ENCODE measurements around the gene GFPT2. TPM values are rescaled to one million over a fixed set of nuclear protein-coding genes. Genes with fewer than 3 reads are reported as not detected.

Gene GFPT2
- total RNA-seq, 1 donor from 2014 or later, result 10.1 TPM

- Mint-ChIP-seq H3K4me3 (ENCODE audit: unreplicated experiment) (no peak overlapping the region), H3K36me3 (ENCODE audit: low read depth, unreplicated experiment) (no peaks in the 10 kb centered on the region), H3K27ac (ENCODE audit: unreplicated experiment) (no peak overlapping the region), H3K9me3 (ENCODE audit: unreplicated experiment) (no peaks in the 10 kb centered on the region), H3K27me3 (ENCODE audit: unreplicated experiment) (peaks cover 4% of the 10 kb centered on the region), H3K4me1 (ENCODE audit: unreplicated experiment) (peaks cover 3% of the 10 kb centered on the region)
- no peak for DNase-seq (ENCODE audit: low spot score)
- no peak for TF ChIP-seq CTCF (IDR thresholded peaks at IDR 0.05; ENCODE audit: unreplicated experiment)
These were observed 16.7 kb downstream of the GFPT2 start for GRCh38 chr5:180336234-180337020.

- Mint-ChIP-seq H3K4me1 (ENCODE audit: unreplicated experiment) (peaks cover 11% of the 10 kb centered on the region), H3K27ac (ENCODE audit: unreplicated experiment) (no peak overlapping the region), H3K4me3 (ENCODE audit: unreplicated experiment) (no peak overlapping the region), H3K27me3 (ENCODE audit: unreplicated experiment) (peaks cover 8% of the 10 kb centered on the region), H3K9me3 (ENCODE audit: unreplicated experiment) (no peaks in the 10 kb centered on the region), H3K36me3 (ENCODE audit: low read depth, unreplicated experiment) (no peaks in the 10 kb centered on the region)
- no peak for TF ChIP-seq CTCF (IDR thresholded peaks at IDR 0.05; ENCODE audit: unreplicated experiment)
- DNase-seq (ENCODE audit: low spot score), result no peak
These were observed 17.4 kb downstream of the GFPT2 start for GRCh38 chr5:180335614-180336233.

GRCh38 chr5:180334751-180335613 lies 18.2 kb downstream of the GFPT2 start:
- Mint-ChIP-seq H3K27ac (ENCODE audit: unreplicated experiment) (no peak overlapping the region), H3K4me3 (ENCODE audit: unreplicated experiment) (no peak overlapping the region), H3K27me3 (ENCODE audit: unreplicated experiment) (peaks cover 8% of the 10 kb centered on the region), H3K9me3 (ENCODE audit: unreplicated experiment) (no peaks in the 10 kb centered on the region), H3K4me1 (ENCODE audit: unreplicated experiment) (peaks cover 11% of the 10 kb centered on the region), H3K36me3 (ENCODE audit: low read depth, unreplicated experiment) (peaks cover under 1% of the 10 kb centered on the region)
- DNase-seq (ENCODE audit: low spot score), result no peak
- no peak for TF ChIP-seq CTCF (IDR thresholded peaks at IDR 0.05; ENCODE audit: unreplicated experiment)

GRCh38 chr5:180334176-180334575 lies 19.0 kb downstream of the GFPT2 start:
- no peak for TF ChIP-seq CTCF (IDR thresholded peaks at IDR 0.05; ENCODE audit: unreplicated experiment)
- Mint-ChIP-seq H3K4me1 (ENCODE audit: unreplicated experiment) (peaks cover 11% of the 10 kb centered on the region), H3K9me3 (ENCODE audit: unreplicated experiment) (no peaks in the 10 kb centered on the region), H3K27me3 (ENCODE audit: unreplicated experiment) (peaks cover 8% of the 10 kb centered on the region), H3K4me3 (ENCODE audit: unreplicated experiment) (no peak overlapping the region), H3K27ac (ENCODE audit: unreplicated experiment) (no peak overlapping the region), H3K36me3 (ENCODE audit: low read depth, unreplicated experiment) (peaks cover 3% of the 10 kb centered on the region)
- no peak for DNase-seq (ENCODE audit: low spot score)

Measured in endothelial cell (in vitro differentiated cells).